SK-N-MC (cell line): Measurements from ENCODE around the gene ZNF263.

Source experiments
- EZH2 ChIP-seq: fragments of 200-600 bp; sonication (generic); IDR thresholded peaks from one replicate; pipeline ENCODE4 v1.6.1; 2017; ENCODE audit warnings: antibody characterized with exemption
- FOXP2 ChIP-seq: optimal IDR thresholded peaks from 2 replicates; pipeline ENCODE3; 2011; ENCODE audit warnings: mild to moderate bottlenecking, moderate library complexity; ENCODE audit not compliant: insufficient read depth; ENCODE audit errors: extremely low read length, control extremely low read depth
- POLR2AphosphoS5 ChIP-seq: IDR thresholded peaks from 2 replicates; pipeline ENCODE4 v1.6.1; 2012; ENCODE audit warnings: mild to moderate bottlenecking, low read depth, low read length, borderline replicate concordance

GRCh38 chr16:3321816-3322215 is 38.5 kb downstream of the ZNF263 start:
- TF ChIP-seq POLR2AphosphoS5 (no peak), EZH2 (no peak), FOXP2 (no peak)
